SHP77 (cell line): ENCODE results near the gene ZC3H10.
"Not testable (repeated sequence)": the region's sequence is repeated elsewhere in the genome, so short reads cannot be mapped to it uniquely, and the experiment has no call there.

Experiments used
- DNase-seq, 2 experiments: peaks; one replicate each; lab custom pipeline; 2025; lab: John Stamatoyannopoulos, UW

ZC3H10 gene

DNA sequence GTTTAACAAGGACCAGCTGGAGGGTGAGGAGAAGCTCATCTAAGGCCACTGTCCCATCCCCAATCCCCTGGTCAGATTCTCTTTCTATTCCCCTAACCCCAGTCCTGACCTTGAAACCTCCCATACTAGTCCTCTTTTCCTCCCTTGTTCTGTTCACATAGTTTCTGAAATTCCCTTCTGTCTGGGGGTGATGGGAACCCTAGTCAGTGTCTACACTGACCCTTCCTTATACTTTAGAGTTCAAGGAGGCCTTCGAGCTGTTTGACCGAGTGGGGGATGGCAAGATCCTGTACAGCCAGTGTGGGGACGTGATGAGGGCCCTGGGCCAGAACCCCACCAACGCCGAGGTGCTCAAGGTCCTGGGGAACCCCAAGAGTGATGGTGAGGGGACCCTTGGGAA, 36.8 kb downstream of the ZC3H10 start:
- no peak for DNase-seq

DNA sequence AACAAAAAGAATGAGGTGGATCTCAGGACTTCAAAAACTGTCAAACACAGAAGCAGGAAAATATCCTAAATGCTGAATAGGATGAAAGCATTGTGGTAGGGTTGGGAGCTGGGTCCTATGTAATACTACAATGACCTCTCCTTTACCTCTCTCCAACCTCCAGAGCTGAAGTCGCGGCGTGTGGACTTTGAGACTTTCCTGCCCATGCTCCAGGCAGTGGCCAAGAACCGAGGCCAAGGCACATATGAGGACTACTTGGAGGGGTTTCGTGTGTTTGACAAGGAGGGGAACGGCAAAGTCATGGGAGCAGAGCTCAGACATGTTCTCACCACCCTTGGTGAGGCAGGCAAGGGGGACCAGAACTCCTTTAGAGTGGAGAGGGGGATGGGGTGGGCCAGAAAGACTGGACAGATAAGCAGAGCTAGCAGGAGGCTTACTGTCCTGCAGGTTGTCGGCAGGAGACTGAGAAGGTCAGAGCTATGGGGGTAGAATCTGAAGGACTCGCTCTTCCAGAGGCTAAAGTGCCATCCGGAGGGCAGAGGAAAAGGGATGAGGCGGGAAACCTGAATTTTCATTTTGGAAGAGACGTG, 37.3 kb downstream of the ZC3H10 start:
- DNase-seq = no peak

DNA sequence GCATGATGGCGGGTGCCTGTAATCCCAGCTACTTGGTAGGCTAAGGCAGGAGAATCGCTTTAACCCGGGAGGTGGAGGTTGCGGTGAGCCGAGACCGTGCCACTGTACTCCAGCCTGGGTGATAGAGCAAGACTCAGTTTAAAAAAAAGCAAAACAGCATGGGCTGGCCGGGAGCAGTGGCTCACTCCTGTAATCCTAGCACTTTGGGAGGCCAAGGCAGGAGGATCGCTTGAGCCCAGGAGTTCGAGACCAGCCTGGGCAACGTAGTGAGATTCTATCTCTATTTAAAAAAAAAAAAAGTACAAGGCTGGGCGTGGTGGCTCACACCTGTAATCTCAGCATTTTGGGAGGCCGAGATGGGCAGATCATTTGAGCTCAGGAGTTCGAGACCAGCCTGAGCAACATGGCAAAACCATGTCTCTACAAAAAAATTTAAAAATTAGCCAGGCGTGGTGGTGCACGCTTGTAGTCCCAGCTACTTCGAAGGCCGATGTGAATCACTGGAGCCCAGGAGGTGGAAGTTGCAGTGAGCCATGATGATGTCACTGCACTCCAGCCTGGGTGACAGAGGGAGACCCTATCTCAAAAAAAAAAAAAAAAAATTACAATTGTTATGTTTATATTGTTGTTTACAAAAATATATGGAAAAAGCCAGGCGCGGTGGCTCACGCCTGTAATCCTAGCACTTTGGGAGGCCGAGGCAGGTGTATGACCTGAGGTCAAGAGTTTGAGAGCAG, 38.6 kb downstream of the ZC3H10 start:
- DNase-seq = not testable (repeated sequence)

DNA sequence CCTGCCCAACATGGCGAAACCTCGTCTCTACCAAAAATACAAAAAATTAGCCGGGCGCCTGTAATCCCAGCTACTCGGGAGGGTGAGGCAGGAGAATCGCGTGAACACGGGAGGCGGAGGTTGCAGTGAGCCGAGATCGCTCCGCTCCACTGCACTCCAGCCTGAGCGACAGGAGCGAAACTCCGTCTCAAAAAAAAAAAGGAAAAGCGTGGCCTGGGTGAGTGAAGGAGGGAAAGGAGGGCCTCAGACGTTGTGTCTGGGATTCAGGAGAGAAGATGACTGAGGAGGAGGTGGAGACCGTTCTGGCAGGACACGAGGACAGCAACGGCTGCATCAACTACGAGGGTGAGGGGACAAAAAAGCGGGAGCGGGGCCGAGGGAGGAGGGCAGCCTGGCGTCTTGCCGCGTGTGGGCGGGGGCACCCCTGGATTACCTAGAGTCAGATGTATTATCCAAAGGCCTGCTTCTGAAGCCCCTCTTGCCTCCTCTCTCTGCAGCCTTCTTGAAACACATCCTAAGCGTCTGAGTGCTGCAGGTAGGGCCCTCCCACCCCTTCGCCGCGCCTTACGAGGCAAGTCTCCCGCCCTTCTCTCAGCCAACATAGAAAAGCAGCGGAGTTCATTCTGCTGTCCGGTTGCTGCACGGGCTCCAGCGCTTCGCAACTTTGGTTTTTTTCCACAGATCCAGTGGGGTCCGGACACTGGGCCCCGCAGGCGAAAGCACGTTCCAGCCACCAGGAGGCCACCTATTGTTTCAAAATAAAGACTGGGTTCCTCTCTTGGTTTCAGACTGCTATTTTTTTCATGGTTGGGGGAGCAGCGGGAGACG, 39.3 kb downstream of the ZC3H10 start:
- DNase-seq = peak; percentile 68 to 81

DNA sequence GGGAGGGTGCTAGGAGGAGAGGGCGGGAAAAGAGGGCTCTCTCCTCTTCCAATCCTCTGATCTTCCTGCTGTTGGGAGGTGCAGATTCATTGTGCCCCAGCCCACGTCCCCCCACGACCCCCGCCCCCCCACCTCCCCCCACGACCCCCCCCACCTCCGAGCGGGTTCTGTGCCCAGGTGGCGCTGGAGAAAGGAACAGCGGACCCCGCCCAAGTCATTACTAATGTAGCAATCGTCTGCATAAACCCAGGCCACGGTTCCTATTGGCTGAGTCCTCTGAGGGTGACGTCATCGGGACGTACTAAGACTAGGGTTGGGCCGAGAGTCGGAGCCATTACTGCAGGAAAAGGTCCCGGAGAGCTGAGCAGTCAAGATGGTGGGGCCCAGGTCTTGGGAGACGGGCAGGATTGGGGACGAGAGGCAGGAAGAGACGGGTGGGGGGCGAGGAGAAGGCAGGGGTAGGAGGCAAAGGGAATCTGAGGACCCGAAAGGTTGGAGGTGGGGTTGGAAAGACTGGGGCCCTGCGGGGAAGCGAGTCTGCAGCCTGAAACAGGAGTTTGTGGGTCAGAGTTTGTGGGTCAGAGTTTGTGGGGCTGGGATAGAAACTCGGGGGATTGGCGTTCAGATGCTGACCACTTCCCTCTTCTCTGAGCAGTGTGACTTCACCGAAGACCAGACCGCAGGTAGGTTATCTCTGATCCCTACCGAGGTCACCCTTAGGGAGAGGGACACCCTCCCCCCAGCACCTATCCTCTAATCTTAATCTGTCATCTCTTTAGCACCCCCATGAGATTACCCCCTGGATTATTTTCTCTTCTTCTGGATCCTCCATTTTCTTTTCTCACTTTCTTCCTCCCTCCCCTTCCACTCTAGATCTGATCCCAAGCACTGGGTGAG, 40.2 kb downstream of the ZC3H10 start, which contains the start of gene MYL6:
Gene MYL6 (plus strand): TSS at position 331 of the 897 bp plus-strand sequence. CDS start 43 bp downstream, at position 374.
- DNase-seq = peak; percentile 97

DNA sequence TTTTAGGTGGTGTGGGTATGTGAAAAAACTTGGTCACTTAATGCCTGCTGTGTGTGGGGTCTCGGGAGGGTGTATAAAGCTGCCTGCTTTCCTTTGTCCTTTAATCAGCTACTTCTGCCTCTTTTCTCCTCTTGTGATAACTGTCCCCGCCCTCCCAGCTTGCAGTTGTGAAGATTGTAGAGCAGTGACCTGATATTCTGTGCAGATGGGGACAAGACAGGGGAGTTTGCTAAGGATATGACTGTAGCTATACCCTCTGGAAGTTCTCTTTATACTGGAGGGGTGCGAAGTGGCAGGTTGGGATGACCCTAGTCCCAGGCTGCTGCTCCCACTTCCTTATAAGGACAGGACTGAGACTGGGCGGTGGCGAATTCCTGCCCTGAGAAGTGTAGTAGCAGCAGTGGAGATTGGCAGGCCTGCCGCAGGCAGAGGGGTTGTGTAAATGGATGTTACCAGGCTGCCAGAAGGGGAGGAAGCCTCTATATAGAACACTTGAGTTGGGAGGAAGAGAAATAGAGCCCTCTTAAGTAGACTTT, 40.9 kb downstream of the ZC3H10 start:
- DNase-seq = peak; percentile 7 to 17

DNA sequence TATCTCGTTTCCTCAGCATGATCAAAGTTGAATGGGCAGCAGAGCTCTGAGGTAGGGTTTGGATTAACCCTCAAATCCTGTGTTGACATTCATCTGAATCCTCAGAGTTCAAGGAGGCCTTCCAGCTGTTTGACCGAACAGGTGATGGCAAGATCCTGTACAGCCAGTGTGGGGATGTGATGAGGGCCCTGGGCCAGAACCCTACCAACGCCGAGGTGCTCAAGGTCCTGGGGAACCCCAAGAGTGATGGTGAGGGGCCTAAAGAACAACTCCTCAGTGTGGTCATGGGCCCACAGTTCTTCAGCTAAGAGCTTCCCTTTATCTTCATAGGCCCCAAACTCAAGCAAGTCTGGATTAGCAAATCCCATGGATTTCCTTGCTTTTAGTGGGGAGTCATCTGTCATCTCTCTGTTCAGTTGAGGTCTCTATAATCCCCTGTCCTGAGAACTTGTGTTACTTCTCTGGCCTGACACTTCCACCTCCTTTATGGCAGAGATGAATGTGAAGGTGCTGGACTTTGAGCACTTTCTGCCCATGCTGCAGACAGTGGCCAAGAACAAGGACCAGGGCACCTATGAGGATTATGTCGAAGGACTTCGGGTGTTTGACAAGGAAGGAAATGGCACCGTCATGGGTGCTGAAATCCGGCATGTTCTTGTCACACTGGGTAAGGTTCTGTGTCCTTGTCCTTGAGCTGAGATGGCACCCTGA, 41.6 kb downstream of the ZC3H10 start:
- DNase-seq = no peak

- no peak for DNase-seq
These were observed 42.2 kb downstream of the ZC3H10 start for GRCh38 chr12:56160193-56160763.

- no peak for DNase-seq
These were observed 43.0 kb downstream of the ZC3H10 start for GRCh38 chr12:56160894-56161689.

DNA sequence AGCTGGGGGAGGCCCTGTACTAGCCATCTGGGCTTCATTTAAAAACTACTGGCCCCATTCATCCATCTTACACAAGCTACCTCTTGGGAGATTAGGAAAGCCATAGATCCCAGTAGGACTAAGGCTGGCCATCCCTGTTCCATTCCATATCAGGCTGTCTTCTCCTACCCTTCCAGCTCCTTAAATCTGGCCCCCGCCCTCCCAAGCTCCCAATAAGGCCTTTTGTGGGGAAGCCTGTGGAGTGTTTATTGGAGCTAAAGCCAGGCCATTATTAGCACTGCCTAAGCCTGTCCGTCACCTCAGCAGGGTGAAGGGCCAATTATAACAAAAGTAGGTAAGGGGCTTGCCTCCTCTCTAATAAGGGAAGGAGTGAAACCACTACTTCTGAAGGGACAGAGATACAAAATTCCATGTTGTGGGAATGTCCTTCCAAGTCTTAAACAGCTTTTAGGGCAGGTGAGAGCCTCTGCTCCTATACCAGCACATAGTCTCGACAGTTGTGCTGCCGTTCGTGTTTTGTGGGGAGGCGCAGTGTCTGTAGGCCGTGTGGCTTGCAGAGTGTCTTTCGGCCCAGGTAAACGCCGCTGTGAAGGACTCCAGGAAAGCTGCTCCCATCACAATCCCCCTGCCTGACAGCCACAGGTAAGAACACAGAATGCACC, 43.8 kb downstream of the ZC3H10 start:
- DNase-seq = no peak

GRCh38 chr12:56162468-56163290, 44.6 kb downstream of the ZC3H10 start:
- DNase-seq = no peak

GRCh38 chr12:56163533-56164344, 45.7 kb downstream of the ZC3H10 start:
- no peak for DNase-seq

DNA sequence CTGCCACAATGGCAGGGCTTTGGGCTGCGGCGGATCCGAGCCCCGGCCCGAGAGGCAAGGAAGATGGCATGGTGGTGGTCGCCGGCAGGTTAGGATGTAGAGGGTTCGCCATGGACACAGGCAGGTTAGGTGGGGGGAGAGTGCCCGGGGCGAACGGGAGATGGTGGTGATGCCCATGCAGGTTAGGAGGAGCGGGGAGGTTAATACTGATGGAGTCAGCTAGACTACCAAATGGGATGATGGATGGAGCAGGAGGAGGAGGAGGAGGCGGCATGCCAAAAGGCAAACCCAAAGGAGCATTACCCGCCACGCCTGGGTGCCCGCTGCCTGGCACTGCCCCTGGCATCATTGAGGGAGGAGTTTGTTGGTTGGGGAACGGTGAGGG, 46.3 kb downstream of the ZC3H10 start:
- no peak for DNase-seq

DNA sequence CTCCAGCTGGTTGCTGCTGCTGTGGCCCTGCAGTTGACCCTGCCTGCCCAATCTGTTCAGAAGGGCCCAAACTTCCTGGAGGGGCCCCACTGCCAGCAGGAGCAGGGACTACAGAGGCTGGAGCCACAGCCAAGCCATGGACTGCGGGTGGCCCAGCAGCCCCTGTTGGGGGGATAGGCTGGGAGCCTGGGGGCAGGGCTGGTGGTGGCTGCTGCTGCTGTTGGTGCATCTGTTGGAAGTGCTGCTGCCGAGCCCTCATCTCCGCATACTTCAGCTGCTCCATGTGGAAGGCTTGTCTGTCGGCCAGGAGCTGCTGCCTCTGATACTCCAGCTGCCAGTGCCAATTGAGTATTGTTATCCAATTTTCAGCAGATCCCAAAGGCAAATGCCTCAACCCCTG, 47.3 kb downstream of the ZC3H10 start:
- DNase-seq = no peak

DNA sequence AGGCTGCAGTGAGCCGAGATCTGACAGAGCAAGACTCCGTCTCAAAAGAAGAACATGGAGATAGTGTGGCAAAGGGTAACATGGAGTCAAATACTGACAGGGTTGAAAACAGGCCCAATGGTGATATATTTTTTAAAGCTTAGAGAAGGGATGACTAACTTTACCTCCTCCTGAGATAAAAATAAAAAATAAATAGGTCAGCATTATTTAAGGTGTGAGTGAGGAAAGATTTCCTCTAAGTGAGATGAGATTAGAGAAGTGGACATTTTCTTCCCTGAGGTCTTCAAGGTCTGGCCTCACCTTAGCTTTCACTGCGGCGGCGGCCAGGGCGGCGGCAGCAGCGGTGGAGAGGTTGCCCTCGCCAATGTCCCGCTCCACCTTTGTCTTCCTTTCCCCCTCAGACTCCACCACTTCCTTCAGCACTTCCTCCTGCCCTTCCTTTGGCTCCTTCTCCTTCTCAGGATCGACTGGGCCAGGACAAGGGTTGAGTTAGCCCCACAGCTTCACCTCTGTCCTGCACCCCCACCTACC, 51.2 kb downstream of the ZC3H10 start:
- DNase-seq = no peak

GRCh38 chr12:56172839-56173238, 54.8 kb downstream of the ZC3H10 start:
- no peak for DNase-seq
